ENCODE results near the gene CER1.
"Not testable (repeated sequence)": the region's sequence is repeated elsewhere in the genome, so short reads cannot be mapped to it uniquely, and the experiment has no call there.

Gene CER1

GRCh38 chr9:14686168-14686567 lies 36.4 kb downstream of the CER1 start:
- Histone ChIP-seq H3K27ac (no peak overlapping the region), H3K9me3 (ENCODE audit: severe bottlenecking) (peaks cover 2% of the 10 kb centered on the region), H3K4me3 (ENCODE audit: low read depth, low read length) (no peak overlapping the region), H3K36me3 (peaks cover 33% of the 10 kb centered on the region), H3K27me3 (ENCODE audit: insufficient read depth, low read depth, severe bottlenecking) (no peaks in the 10 kb centered on the region)
- TF ChIP-seq, protein P1, sequence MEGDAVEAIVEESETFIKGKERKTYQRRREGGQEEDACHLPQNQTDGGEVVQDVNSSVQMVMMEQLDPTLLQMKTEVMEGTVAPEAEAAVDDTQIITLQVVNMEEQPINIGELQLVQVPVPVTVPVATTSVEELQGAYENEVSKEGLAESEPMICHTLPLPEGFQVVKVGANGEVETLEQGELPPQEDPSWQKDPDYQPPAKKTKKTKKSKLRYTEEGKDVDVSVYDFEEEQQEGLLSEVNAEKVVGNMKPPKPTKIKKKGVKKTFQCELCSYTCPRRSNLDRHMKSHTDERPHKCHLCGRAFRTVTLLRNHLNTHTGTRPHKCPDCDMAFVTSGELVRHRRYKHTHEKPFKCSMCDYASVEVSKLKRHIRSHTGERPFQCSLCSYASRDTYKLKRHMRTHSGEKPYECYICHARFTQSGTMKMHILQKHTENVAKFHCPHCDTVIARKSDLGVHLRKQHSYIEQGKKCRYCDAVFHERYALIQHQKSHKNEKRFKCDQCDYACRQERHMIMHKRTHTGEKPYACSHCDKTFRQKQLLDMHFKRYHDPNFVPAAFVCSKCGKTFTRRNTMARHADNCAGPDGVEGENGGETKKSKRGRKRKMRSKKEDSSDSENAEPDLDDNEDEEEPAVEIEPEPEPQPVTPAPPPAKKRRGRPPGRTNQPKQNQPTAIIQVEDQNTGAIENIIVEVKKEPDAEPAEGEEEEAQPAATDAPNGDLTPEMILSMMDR (IDR thresholded peaks at IDR 0.05; ENCODE audit: low read depth, low read length) = no peak
- no peak for DNase-seq

DNA sequence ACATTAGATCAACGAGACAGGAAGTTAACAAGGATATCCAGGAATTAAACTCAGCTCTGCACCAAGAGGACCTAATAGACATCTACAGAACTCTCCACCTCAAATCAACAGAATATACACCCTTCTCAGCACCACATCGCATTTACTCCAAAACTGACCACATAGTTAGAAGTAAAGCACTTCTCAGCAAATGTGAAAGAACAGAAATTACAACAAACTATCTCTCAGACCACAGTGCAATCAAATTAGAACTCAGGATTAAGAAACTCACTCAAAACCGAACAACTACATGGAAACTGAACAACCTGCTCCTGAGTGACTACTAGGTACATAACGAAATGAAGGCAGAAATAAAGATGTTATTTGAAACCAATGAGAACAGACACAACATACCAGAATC lies 39.9 kb downstream of the CER1 start:
- H3K27me3 ChIP-seq (ENCODE audit: insufficient read depth, low read depth, severe bottlenecking); H3K9me3 ChIP-seq (ENCODE audit: severe bottlenecking); DNase-seq; H3K4me3 ChIP-seq (ENCODE audit: low read depth, low read length); H3K27ac ChIP-seq: not testable (repeated sequence)
- peaks cover 11% of the 10 kb centered on the region for H3K36me3 ChIP-seq

DNA sequence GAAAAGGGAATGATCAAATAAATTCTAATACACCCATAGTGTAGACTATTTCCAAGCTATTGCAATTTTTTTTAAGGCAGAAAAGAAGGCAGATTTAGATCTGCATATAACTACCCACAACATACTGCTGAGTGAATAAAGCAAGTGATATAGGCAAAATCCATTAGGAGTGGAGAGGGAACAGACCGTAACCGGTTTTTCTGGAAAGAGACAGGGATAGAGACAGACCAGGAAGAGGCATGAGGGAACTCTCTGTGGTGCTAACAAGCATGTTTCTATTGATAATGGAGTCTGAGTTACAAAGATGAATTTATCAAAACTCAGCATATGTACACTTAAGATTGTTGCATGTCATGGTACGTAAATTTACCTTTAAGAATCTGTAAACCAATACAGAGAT lies 43.8 kb downstream of the CER1 start:
- DNase-seq = no peak
- TF ChIP-seq, protein P1 (IDR thresholded peaks at IDR 0.05; ENCODE audit: low read depth, low read length) = no peak
- no peaks in the 10 kb centered on the region; the same call in 1 of the 2 replicates for H3K36me3 ChIP-seq
- no peaks in the 10 kb centered on the region for H3K27me3 ChIP-seq (ENCODE audit: insufficient read depth, low read depth, severe bottlenecking)
- H3K4me3 ChIP-seq (ENCODE audit: low read depth, low read length) = no peak overlapping the region
- no peaks in the 10 kb centered on the region for H3K9me3 ChIP-seq (ENCODE audit: severe bottlenecking)
- H3K27ac ChIP-seq = no peak overlapping the region

- TF ChIP-seq, protein P1 (IDR thresholded peaks at IDR 0.05; ENCODE audit: low read depth, low read length) = no peak
- no peaks in the 10 kb centered on the region; the same call in 1 of the 2 replicates for H3K36me3 ChIP-seq
- no peaks in the 10 kb centered on the region for H3K9me3 ChIP-seq (ENCODE audit: severe bottlenecking)
- DNase-seq = no peak
- H3K4me3 ChIP-seq (ENCODE audit: low read depth, low read length) = no peak overlapping the region
- no peaks in the 10 kb centered on the region for H3K27me3 ChIP-seq (ENCODE audit: insufficient read depth, low read depth, severe bottlenecking)
- H3K27ac ChIP-seq = no peak overlapping the region
These were observed 44.7 kb downstream of the CER1 start for GRCh38 chr9:14677872-14678271.

GRCh38 chr9:14677396-14677795 lies 45.1 kb downstream of the CER1 start:
- Histone ChIP-seq H3K27ac (no peak overlapping the region), H3K27me3 (ENCODE audit: insufficient read depth, low read depth, severe bottlenecking) (no peaks in the 10 kb centered on the region), H3K36me3 (peaks cover 3% of the 10 kb centered on the region), H3K9me3 (ENCODE audit: severe bottlenecking) (no peaks in the 10 kb centered on the region), H3K4me3 (ENCODE audit: low read depth, low read length) (no peak overlapping the region)
- TF ChIP-seq, protein P1 (IDR thresholded peaks at IDR 0.05; ENCODE audit: low read depth, low read length) = no peak
- DNase-seq = no peak

DNA sequence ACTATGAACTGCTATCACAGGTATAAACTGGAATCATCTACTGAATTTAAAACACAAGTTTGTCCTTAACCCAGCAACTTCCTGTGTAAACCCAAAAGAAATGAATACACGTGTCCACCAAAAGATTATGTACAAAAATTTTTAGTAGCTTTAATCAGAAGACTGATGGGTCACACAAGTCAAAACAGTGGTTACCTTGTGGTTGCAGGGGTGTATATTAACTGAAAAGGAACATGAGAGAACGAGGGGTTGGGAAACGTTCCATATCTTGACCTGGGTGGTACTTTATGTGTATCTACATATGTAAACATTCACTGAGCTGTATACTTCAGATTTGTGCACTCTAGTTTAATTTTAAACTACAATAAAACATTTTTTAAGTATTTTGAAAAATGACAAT lies 47.9 kb downstream of the CER1 start:
- DNase-seq = no peak

More for the DNA sequence above, 47.9 kb downstream of the CER1 start:
- Histone ChIP-seq H3K27ac (no peak overlapping the region), H3K27me3 (ENCODE audit: insufficient read depth, low read depth, severe bottlenecking) (no peaks in the 10 kb centered on the region), H3K4me3 (ENCODE audit: low read depth, low read length) (no peak overlapping the region), H3K9me3 (ENCODE audit: severe bottlenecking) (no peaks in the 10 kb centered on the region), H3K36me3 (peaks cover 4% of the 10 kb centered on the region)
- TF ChIP-seq, protein P1 (IDR thresholded peaks at IDR 0.05; ENCODE audit: low read depth, low read length) = no peak
